Cerebellar nuclear complex (tissue), 1 donor: ENCODE data around the gene CYP27B1.

ENCODE experiments used
- DNase-seq, 2 experiments: peaks; one replicate each; lab custom pipeline; 2025; lab: John Stamatoyannopoulos, UW

CYP27B1 gene

GRCh38 chr12:57750561-57751431, 16.1 kb downstream of the CYP27B1 start:
- no peak for DNase-seq

GRCh38 chr12:57749061-57749460, 17.8 kb downstream of the CYP27B1 start:
- no peak for DNase-seq

GRCh38 chr12:57746025-57746424, 20.9 kb downstream of the CYP27B1 start:
- no peak for DNase-seq

- DNase-seq, result no peak
These were observed 21.4 kb downstream of the CYP27B1 start for GRCh38 chr12:57745485-57745881.

- peak; percentile 94 to 97 for DNase-seq
These were observed 21.9 kb downstream of the CYP27B1 start, which contains the start of gene TSPAN31 for GRCh38 chr12:57744777-57745484. Gene TSPAN31 (plus strand): TSS chr12:57745039. CDS start chr12:57745155, 116 bp downstream.

- no peak for DNase-seq
These were observed 22.6 kb downstream of the CYP27B1 start for GRCh38 chr12:57744194-57744776.

GRCh38 chr12:57743769-57744168, 23.1 kb downstream of the CYP27B1 start:
- DNase-seq, result no peak

GRCh38 chr12:57741844-57742738, 24.8 kb downstream of the CYP27B1 start:
- no peak for DNase-seq

- no peak for DNase-seq
These were observed 25.5 kb downstream of the CYP27B1 start for GRCh38 chr12:57741413-57741789.

- no peak for DNase-seq
These were observed 26.0 kb downstream of the CYP27B1 start for GRCh38 chr12:57740656-57741412.

- no peak for DNase-seq
These were observed 26.9 kb downstream of the CYP27B1 start for GRCh38 chr12:57739914-57740538.

- no peak for DNase-seq
These were observed 27.5 kb downstream of the CYP27B1 start for GRCh38 chr12:57739387-57739786.

- peak; percentile 29 to 65 for DNase-seq
These were observed 28.1 kb downstream of the CYP27B1 start, which contains the start of gene AGAP2 for GRCh38 chr12:57738661-57739237. Gene AGAP2 (minus strand): TSS chr12:57738742. CDS start chr12:57738246, 496 bp downstream.

GRCh38 chr12:57737467-57738460, 29.1 kb downstream of the CYP27B1 start:
- no peak for DNase-seq

GRCh38 chr12:57736741-57737466, 30.0 kb downstream of the CYP27B1 start:
- DNase-seq, result no peak

GRCh38 chr12:57735952-57736740, 30.7 kb downstream of the CYP27B1 start:
- DNase-seq, result peak; percentile 32 to 73

GRCh38 chr12:57735198-57735855, 31.6 kb downstream of the CYP27B1 start:
- no peak for DNase-seq
